HG02981 (cell line): ENCODE results near the gene SUPV3L1.
"Not testable (repeated sequence)": the region's sequence is repeated elsewhere in the genome, so short reads cannot be mapped to it uniquely, and the experiment has no call there.

Experiments used
- ATAC-seq: cut with Tn5 transposase; IDR thresholded peaks from one replicate; pipeline ENCODE4 v1.9.1; 2021; ENCODE audit warnings: mild to moderate bottlenecking, moderate library complexity; ENCODE audit not compliant: unreplicated experiment

Gene SUPV3L1

GRCh38 chr10:69228151-69228550 is 48.1 kb downstream of the SUPV3L1 start:
- no peak for ATAC-seq

DNA sequence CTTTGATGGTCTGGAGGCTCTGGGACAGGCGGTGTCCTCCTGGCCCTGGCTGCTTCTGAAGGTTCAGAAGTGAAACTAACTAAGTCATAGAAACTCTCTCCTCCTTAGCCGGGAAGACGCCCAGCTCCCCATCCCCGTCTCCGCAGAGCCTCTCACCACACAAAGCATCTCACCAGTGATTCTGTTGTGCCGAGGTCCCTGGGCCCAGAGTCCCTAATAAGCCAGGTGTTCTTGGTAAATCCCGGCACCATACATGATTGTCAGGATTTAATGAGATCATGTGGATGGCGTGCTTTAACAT is 49.5 kb downstream of the SUPV3L1 start:
- ATAC-seq, result no peak

GRCh38 chr10:69230128-69230527 is 50.1 kb downstream of the SUPV3L1 start:
- ATAC-seq, result no peak

DNA sequence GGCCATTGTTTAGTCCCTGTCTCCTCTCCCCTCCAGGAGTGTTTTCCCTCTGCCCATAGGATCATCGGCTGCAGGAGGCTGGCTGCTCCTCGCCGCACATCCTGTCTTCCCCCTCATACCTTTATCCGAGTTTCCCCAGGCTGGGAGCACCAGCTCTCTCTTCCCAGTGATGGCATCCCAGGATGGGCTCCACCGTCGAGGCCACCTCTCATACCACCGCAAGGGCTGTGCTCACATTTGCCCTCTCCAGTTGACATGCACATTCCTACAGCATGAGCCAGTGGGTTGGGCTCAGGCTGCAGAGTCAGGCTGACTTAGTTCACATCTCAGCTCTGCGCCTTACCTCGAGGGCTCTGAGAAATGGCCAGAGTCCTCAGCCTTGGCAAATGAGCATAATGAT is 52.2 kb downstream of the SUPV3L1 start:
- no peak for ATAC-seq

- no peak for ATAC-seq
Measured at GRCh38 chr10:69232736-69233480, 52.9 kb downstream of the SUPV3L1 start.

- no peak for ATAC-seq
Measured at GRCh38 chr10:69234447-69234846, 54.4 kb downstream of the SUPV3L1 start.

- ATAC-seq, result peak; percentile 80
Measured at GRCh38 chr10:69237528-69238159, 57.6 kb downstream of the SUPV3L1 start.

GRCh38 chr10:69239136-69239535 is 59.1 kb downstream of the SUPV3L1 start:
- no peak for ATAC-seq

DNA sequence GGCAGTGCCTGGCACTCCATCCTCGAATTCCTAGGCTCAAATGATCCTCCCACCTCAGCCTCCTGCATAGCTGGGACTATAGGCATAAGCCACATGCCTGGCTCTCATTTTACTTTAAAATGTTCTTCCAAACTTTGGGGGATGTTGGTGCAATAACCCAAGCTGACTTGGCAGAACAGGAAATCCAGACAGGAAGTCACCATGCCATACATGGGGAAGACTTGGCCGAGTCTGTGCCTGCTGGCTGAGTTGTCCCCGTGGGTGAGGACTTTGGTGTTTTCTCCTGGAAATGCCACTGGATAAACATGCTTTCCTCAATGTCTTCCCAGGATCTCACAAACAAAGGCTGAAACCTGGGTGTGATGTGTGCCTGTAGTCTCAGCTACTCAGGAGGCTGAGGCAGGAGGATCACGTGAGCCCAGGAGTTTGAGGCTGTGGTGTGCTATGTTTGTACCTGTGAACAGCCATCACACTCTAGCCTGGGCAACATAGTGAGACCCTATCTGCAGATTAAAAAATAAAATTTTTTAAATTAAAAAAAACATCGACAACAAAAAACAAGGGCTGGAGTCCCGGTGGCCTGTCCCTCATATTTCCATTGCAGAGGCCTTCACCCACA is 59.9 kb downstream of the SUPV3L1 start:
- no peak for ATAC-seq

GRCh38 chr10:69240455-69240854 is 60.4 kb downstream of the SUPV3L1 start:
- ATAC-seq, result no peak

- ATAC-seq, result no peak
Measured at GRCh38 chr10:69241575-69241974, 61.5 kb downstream of the SUPV3L1 start.

DNA sequence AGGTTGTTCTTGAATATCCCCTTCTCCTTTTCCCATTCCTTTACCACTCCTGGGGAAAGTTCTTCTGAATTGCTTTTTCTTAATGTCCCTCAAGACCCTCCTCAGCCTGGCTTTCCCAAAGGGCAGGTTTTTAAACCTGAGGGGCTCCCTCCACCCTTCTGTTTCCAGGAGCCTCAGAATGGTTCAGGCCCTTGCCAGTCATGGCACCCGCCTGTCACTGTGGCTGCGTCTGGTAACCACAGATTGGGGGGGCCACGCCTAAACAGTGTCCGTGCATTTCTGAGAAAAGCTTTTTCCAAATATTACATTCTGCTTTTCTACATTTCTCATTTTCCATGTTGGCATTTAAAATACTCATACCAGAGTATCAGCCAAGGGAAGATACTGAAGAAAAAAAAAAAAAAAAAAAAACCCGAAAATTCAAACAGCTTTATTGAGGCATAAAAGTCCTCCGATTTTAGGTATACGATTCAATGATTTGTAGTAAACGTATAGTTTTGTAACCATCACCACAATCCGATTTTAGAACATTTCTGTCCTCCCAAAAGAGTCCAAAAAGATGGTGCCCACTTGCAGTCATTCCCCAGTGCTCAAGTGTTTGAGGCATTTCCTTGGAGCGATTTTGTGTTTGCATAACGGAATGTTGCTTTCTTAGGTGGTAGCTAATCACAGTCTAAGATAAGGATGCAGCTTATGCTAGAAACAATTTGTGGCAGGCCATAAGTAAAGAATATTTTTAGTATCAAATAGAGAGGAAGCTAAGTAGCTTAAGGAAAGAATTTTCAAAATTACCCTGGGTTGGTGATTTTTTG is 62.2 kb downstream of the SUPV3L1 start:
- ATAC-seq, result no peak

DNA sequence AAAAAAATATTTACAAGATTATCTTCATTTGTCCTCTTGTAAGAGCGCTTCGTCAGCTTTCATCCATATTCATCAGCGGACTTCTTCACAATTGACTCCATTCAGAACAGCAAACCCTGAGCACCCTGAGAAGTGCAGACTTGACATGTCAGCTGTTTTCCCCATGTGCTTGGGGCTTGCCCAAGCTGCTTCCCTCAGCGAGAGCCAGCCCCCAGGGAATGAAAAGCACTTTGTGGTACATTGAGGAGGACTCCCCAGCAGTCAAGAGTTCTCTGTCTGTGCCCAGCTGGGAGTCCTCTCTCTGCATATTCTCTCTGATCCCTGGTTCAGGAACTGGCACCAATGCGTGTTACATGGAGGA is 62.8 kb downstream of the SUPV3L1 start:
- no peak for ATAC-seq

DNA sequence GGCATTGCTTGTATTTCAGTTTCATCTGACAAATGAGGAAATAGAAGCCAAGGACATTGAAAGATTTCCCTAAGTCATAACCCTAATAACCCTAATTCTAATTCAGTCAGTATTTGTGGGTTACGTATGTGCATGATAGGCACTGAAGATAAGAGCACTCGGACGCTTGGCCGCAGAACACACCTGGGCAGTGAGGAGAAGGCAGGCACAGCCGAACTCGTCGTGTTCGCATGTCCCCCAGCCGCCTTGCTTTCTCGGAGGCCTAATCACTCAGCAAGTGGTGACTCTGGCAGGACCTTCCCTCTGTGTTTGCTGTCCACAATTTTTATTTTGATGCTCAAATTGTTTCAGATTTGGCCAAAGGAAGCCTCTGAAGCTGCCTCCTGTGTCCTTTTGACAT is 63.8 kb downstream of the SUPV3L1 start:
- ATAC-seq, result no peak

- ATAC-seq, result no peak
Measured at GRCh38 chr10:69246036-69246435, 66.0 kb downstream of the SUPV3L1 start.

DNA sequence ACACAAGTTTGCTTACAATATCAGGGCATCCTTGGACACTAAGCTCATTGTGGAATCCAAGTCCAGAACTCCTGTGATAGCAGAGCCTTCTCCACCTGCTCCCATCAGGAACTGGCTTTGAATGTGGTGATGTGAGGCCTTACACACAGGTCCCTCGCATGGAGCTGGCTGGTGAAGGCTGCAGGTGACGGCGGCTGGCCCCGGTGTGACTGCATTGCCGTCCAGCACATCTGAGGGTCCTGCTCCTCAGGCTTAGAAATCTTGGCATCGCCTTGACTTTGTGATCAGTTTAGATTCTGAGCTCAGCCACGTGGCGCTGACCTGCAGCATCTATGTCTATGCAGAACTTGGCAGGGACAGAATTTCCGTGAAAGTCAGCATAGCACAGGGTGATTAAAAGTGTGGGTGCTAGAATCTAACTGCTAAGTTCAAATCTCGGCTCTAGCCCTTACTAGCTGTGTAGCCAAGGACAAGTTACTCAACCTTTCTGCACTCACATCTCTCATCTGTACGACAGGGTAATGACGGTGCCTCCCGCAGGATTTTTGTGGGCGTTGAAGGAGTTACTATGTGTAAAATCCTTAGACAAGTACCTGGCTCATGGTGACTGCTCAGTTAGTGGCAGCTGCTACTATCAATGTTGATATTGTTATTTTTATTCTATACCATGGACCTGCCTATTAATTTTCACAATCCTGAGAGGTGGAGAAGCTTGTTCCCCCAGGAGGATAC is 66.7 kb downstream of the SUPV3L1 start:
- no peak for ATAC-seq

GRCh38 chr10:69247313-69247710 is 67.3 kb downstream of the SUPV3L1 start:
- no peak for ATAC-seq

DNA sequence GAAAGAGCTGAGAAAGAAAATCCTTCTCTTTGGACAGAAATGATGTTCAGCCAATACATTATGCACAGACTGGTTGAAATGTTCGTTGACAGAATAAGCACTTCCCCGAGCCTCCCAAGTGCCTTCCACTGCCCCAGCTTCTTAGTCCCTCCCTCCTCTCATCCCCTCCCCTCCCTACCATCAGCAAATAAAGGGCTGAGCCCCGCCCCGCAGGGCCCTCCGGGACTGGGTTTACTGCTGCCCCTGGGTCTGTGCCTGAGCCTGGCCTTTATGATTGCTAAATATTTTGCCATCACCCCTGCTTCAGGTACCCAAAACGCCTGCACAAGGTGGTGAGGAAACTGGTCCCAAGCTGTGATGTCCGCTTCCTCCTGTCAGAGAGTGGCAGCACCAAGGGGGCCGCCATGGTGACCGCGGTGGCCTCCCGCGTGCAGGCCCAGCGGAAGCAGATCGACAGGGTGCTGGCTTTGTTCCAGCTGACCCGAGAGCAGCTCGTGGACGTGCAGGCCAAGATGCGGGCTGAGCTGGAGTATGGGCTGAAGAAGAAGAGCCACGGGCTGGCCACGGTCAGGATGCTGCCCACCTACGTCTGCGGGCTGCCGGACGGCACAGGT is 68.2 kb downstream of the SUPV3L1 start:
- no peak for ATAC-seq

DNA sequence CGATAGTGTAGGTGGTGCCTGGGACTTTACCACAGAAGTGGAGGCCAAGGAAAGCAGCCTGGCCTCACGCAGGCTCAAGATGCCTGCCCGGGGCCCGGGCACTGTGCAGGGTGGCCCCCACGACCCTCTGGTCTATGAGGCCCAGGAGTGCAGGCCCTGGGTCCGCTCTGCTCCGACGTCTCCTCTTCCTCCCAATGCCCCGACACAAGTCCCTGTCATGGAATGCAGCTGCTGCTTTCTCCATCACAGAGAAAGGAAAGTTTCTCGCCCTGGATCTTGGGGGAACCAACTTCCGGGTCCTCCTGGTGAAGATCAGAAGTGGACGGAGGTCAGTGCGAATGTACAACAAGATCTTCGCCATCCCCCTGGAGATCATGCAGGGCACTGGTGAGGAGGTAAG is 70.0 kb downstream of the SUPV3L1 start:
- ATAC-seq, result no peak

GRCh38 chr10:69251417-69251816 is 71.4 kb downstream of the SUPV3L1 start:
- not testable (repeated sequence) for ATAC-seq

DNA sequence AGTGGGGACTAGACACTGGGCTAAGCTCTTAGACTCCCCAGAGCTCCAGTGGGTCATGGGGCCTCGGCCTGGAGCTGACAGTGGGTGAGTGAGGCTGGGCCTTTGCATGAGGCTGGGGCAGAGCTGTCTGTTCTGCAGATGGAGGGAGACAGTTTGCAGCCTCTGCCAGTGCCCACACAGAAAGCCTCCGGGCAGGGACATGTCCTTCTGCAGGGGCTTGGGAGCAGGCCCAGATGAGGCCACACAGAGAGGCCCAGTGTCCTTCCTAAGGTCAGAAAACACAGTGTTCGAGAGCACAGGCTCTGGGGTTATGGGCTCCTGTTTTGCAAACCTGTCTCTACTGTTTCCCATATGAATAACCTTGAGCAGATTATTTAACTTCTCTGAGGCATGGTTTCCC is 73.1 kb downstream of the SUPV3L1 start:
- no peak for ATAC-seq
